ENCODE data around the gene CFAP20.

DNA sequence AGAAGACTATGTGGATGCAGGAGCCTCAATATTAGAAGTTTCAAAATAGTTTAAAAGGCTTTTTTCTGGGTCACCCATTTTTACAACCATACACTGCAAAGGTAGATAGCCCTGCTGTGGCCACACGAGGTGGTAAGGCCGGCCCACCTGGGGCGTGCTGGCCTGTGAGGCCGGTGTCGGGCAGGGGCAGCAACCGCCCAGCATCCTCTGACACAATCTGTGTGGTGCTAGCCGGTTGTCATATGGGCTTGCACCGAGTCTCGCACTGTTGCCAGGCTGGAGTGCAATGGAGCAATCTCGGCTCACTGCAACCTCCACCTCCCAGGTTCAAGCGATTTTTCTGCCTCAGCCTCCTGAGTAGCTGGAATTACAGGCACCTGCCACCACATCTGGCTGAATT is 44.0 kb downstream of the CFAP20 start:
- TF ChIP-seq, protein P1, sequence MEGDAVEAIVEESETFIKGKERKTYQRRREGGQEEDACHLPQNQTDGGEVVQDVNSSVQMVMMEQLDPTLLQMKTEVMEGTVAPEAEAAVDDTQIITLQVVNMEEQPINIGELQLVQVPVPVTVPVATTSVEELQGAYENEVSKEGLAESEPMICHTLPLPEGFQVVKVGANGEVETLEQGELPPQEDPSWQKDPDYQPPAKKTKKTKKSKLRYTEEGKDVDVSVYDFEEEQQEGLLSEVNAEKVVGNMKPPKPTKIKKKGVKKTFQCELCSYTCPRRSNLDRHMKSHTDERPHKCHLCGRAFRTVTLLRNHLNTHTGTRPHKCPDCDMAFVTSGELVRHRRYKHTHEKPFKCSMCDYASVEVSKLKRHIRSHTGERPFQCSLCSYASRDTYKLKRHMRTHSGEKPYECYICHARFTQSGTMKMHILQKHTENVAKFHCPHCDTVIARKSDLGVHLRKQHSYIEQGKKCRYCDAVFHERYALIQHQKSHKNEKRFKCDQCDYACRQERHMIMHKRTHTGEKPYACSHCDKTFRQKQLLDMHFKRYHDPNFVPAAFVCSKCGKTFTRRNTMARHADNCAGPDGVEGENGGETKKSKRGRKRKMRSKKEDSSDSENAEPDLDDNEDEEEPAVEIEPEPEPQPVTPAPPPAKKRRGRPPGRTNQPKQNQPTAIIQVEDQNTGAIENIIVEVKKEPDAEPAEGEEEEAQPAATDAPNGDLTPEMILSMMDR (IDR thresholded peaks at IDR 0.05) = no peak
- TF ChIP-seq POLR2A (IDR thresholded peaks at IDR 0.05; ENCODE audit: low read depth) = no peak
- TF ChIP-seq EP300 (IDR thresholded peaks at IDR 0.05) = no peak
- TF ChIP-seq POLR2AphosphoS5 (IDR thresholded peaks at IDR 0.05) = no peak

Measured in esophagus muscularis mucosa (tissue), 4 donors.